Liver (tissue), 9 donors: Measurements from ENCODE around the gene GRIA3. TPM values are rescaled to one million over a fixed set of nuclear protein-coding genes. Genes with fewer than 3 reads are reported as not detected.

Experiments used
- DNase-seq: peaks from one replicate; pipeline ENCODE4 v3.0.0-alpha.2; 2017; ENCODE audit warnings: low spot score
- H3K27ac ChIP-seq, 2 donors: one replicate each; pipeline ENCODE4 v1.7.0; 2013; ENCODE audit warnings: inconsistent platforms in 2 of 2, low read length in 2 of 2, control low read depth in 1 of 2, low read depth in 1 of 2, mild to moderate bottlenecking in 1 of 2
- H3K27me3 ChIP-seq, 4 donors: one replicate each; pipeline versions ENCODE4 v1.6.1 to v1.7.0; 2013; ENCODE audit warnings: low read length in 3 of 4, inconsistent platforms in 1 of 4, mild to moderate bottlenecking in 1 of 4, moderate library complexity in 1 of 4; ENCODE audit not compliant: control insufficient read depth in 4 of 4, insufficient read depth in 4 of 4
- H3K36me3 ChIP-seq, 4 donors: one replicate each; pipeline versions ENCODE4 v1.6.1 to v1.7.0; 2013; ENCODE audit warnings: low read length in 3 of 4, mild to moderate bottlenecking in 3 of 4, low read depth in 1 of 4, moderate library complexity in 1 of 4; ENCODE audit not compliant: control insufficient read depth in 4 of 4, insufficient read depth in 3 of 4
- H3K4me1 ChIP-seq, 4 donors: one replicate each; pipeline versions ENCODE4 v1.6.1 to v1.7.0; 2013; ENCODE audit warnings: low read length in 3 of 4, mild to moderate bottlenecking in 3 of 4, moderate library complexity in 1 of 4; ENCODE audit not compliant: control insufficient read depth in 4 of 4, insufficient read depth in 4 of 4
- H3K4me3 ChIP-seq, 3 donors: one replicate each; pipeline versions ENCODE4 v1.6.1 to v1.7.0; 2013; ENCODE audit warnings: low read length in 3 of 3, control low read depth in 1 of 3, low read depth in 1 of 3, mild to moderate bottlenecking in 1 of 3
- H3K9ac ChIP-seq, 2 donors: one replicate each; pipeline ENCODE4 v1.7.0; 2013; ENCODE audit warnings: low read length in 2 of 2, mild to moderate bottlenecking in 2 of 2, moderate library complexity in 2 of 2, control low read depth in 1 of 2, low read depth in 1 of 2
- H3K9me3 ChIP-seq, 4 donors: one replicate each; pipeline versions ENCODE4 v1.6.1 to v1.7.0; 2013; ENCODE audit warnings: low read length in 3 of 4; ENCODE audit not compliant: control insufficient read depth in 4 of 4
- ATF3 ChIP-seq: IDR thresholded peaks from 2 replicates; pipeline ENCODE4 v1.6.1; 2016; ENCODE audit warnings: antibody characterized with exemption
- CTCF ChIP-seq: fragments of 150-350 bp; IDR thresholded peaks from 2 replicates; pipeline ENCODE4 v1.5.1; 2017; ENCODE audit warnings: improper control_type of control experiment, low read depth, low read length; ENCODE audit not compliant: missing input control
- EGR1 ChIP-seq, 2 donors: IDR thresholded peaks; 2 replicates each; pipeline ENCODE4 v1.6.1; 2016 to 2018; ENCODE audit warnings: antibody characterized with exemption in 2 of 2, low read depth in 2 of 2
- FOXA1 ChIP-seq: IDR thresholded peaks from 2 replicates; pipeline ENCODE4 v1.6.1; 2016; ENCODE audit warnings: antibody characterized with exemption
- FOXA2 ChIP-seq: IDR thresholded peaks from 2 replicates; pipeline ENCODE4 v1.6.1; 2016; ENCODE audit warnings: antibody characterized with exemption
- GABPA ChIP-seq, 2 donors: IDR thresholded peaks in 1 of 2; conservative IDR thresholded peaks in 1 of 2; 2 replicates each; pipeline ENCODE4 v1.6.1; 2016; ENCODE audit warnings: antibody characterized with exemption in 2 of 2, mild to moderate bottlenecking in 1 of 2, moderate library complexity in 1 of 2
- HNF4A ChIP-seq, 2 donors: conservative IDR thresholded peaks; 2 replicates each; pipeline ENCODE4 v1.6.1; 2016; ENCODE audit warnings: antibody characterized with exemption in 2 of 2, mild to moderate bottlenecking in 2 of 2
- JUND ChIP-seq, 2 donors: IDR thresholded peaks; 2 replicates each; pipeline ENCODE4 v1.6.1; 2016; ENCODE audit warnings: antibody characterized with exemption in 2 of 2
- MAX ChIP-seq: IDR thresholded peaks from 2 replicates; pipeline ENCODE4 v1.6.1; 2016; ENCODE audit warnings: antibody characterized with exemption
- NR2F2 ChIP-seq: IDR thresholded peaks from 2 replicates; pipeline ENCODE4 v1.6.1; 2016; ENCODE audit warnings: antibody characterized with exemption
- RAD21 ChIP-seq, 2 donors: IDR thresholded peaks; 2 replicates each; pipeline ENCODE4 v1.6.1; 2016; ENCODE audit warnings: antibody characterized with exemption in 2 of 2, mild to moderate bottlenecking in 2 of 2
- RXRA ChIP-seq, 2 donors: IDR thresholded peaks; 2 replicates each; pipeline ENCODE4 v1.6.1; 2017 to 2018; ENCODE audit warnings: antibody characterized with exemption in 2 of 2, mild to moderate bottlenecking in 1 of 2
- SP1 ChIP-seq: IDR thresholded peaks from 2 replicates; pipeline ENCODE4 v1.6.1; 2018; ENCODE audit warnings: antibody characterized with exemption, mild to moderate bottlenecking
- TAF1 ChIP-seq: conservative IDR thresholded peaks from 2 replicates; pipeline ENCODE4 v1.6.1; 2016; ENCODE audit warnings: antibody characterized with exemption, mild to moderate bottlenecking
- YY1 ChIP-seq: IDR thresholded peaks from 2 replicates; pipeline ENCODE4 v1.6.1; 2016; ENCODE audit warnings: antibody characterized with exemption, mild to moderate bottlenecking
- WGBS: extraction: QIAGEN DNeasy Blood & Tissue Kit; methylation state at CpG from one replicate; pipeline ENCODE4 v1.1.7; 2013; 5-methylcytosine and 5-hydroxymethylcytosine counted together
- polyA plus RNA-seq, 2 donors: library from polyadenylated mRNA; stranded (reverse) in 1 of 2; unstranded in 1 of 2; fragments of 200-250 nt in 1 of 2; fragments of >200 nt in 1 of 2; fragmentation: Nextera tagmentation in 1 of 2; extraction: Ambion mirVana in 1 of 2; gene quantifications; one replicate each; pipeline versions ENCODE4 v1.2.1 to v1.2.3, GENCODE V29; 2013 to 2015
- total RNA-seq, 2 donors: library from RNA; depleted of rRNA; stranded (reverse); fragments of >200 nt; gene quantifications; one replicate each; pipeline ENCODE4 v1.2.3, GENCODE V29; 2014
- TF ChIP-seq, protein P1 (sequence below): IDR thresholded peaks from 2 replicates; pipeline ENCODE4 v1.6.1; 2016; ENCODE audit warnings: antibody characterized with exemption
- donor health status: healthy.
- donor health status: healthy.
- donor health status: healthy.
- donor health status: healthy.
- donor health status: healthy.

GRIA3 gene
- total and polyA plus RNA-seq, 4 donors = 1.5 to 3.4 (median 2.9) TPM

DNA sequence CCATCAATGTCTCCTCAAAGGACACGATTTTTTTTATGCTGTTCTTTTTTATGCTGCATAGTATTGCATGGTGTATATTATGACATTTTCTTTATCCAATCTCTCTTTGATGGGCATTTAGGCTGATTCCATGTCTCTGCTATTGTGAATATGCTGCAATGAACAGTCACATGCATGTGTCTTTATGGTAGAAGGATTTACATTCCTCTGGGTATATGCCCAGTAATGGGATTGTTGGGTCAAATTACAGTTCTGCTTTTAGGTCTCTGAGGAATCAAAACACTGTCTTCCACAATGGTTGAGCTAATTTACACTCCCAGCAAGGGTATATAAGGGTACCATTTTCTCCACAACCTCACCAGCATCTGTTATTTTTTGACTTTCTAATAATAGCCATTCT lies 113.9 kb downstream of the GRIA3 start:
- H3K4me1 ChIP-seq = no peaks in the 10 kb centered on the region
- H3K9me3 ChIP-seq = no peaks in the 10 kb centered on the region
- TF ChIP-seq EGR1 (IDR thresholded peaks at IDR 0.05; ENCODE audit: low read depth in 2 of 2) (no peak), NR2F2 (no peak), SP1 (no peak), FOXA2 (no peak), HNF4A (conservative IDR thresholded peaks at IDR 0.05) (no peak), MAX (no peak), ATF3 (no peak), TAF1 (no peak), JUND (IDR thresholded peaks at IDR 0.05) (no peak), FOXA1 (no peak)
- TF ChIP-seq, protein P1, sequence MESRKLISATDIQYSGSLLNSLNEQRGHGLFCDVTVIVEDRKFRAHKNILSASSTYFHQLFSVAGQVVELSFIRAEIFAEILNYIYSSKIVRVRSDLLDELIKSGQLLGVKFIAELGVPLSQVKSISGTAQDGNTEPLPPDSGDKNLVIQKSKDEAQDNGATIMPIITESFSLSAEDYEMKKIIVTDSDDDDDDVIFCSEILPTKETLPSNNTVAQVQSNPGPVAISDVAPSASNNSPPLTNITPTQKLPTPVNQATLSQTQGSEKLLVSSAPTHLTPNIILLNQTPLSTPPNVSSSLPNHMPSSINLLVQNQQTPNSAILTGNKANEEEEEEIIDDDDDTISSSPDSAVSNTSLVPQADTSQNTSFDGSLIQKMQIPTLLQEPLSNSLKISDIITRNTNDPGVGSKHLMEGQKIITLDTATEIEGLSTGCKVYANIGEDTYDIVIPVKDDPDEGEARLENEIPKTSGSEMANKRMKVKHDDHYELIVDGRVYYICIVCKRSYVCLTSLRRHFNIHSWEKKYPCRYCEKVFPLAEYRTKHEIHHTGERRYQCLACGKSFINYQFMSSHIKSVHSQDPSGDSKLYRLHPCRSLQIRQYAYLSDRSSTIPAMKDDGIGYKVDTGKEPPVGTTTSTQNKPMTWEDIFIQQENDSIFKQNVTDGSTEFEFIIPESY = no peak
- no peak overlapping the region for H3K9ac ChIP-seq
- no peak overlapping the region for H3K4me3 ChIP-seq
- WGBS = 79% methylated on average over 1 of the region's 1 CpG
- H3K36me3 ChIP-seq = no peaks in the 10 kb centered on the region
- no peaks in the 10 kb centered on the region for H3K27me3 ChIP-seq
- DNase-seq = no peak
- no peak overlapping the region for H3K27ac ChIP-seq

DNA sequence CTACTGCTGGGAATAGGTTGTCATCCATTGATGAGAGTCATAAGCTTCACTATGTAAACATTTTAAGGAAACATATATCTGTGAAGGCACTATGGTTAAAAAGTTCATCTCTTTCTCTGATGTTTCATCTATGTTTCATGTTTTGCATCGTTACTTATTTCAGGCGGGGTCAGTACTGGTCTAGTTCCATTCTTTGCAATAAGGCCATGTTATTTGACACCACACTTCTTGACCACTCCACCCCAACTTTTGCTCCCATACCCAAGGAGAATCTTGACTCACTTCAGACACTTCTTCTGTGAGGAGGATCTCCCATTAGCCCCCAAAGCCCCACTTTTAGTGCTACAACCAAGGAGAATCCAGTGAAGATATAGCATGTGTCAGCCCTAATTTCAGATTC lies 119.4 kb downstream of the GRIA3 start:
- H3K9ac ChIP-seq = no peak overlapping the region
- no peak overlapping the region for H3K4me3 ChIP-seq
- 88% methylated on average over 2 of the region's 2 CpGs for WGBS
- H3K36me3 ChIP-seq = no peaks in the 10 kb centered on the region
- no peak overlapping the region for H3K27ac ChIP-seq
- TF ChIP-seq CTCF (no peak), GABPA (IDR thresholded peaks at IDR 0.05 in 1 of 2, conservative IDR thresholded peaks at IDR 0.05 in 1 of 2) (no peak), EGR1 (IDR thresholded peaks at IDR 0.05; ENCODE audit: low read depth in 2 of 2) (no peak), MAX (no peak), RAD21 (IDR thresholded peaks at IDR 0.05) (no peak), JUND (IDR thresholded peaks at IDR 0.05) (no peak), YY1 (no peak), SP1 (no peak), FOXA1 (no peak), NR2F2 (no peak), RXRA (IDR thresholded peaks at IDR 0.05) (no peak)
- no peaks in the 10 kb centered on the region for H3K9me3 ChIP-seq
- H3K4me1 ChIP-seq = no peaks in the 10 kb centered on the region
- DNase-seq = no peak
- H3K27me3 ChIP-seq = no peaks in the 10 kb centered on the region
